HG03565 (cell line): Measurements from ENCODE around the gene TMED6.
"Not testable (repeated sequence)": the region's sequence is repeated elsewhere in the genome, so short reads cannot be mapped to it uniquely, and the experiment has no call there.

Experiments
- ATAC-seq: cut with Tn5 transposase; IDR thresholded peaks from one replicate; pipeline ENCODE4 v1.9.1; 2021; ENCODE audit warnings: mild to moderate bottlenecking, moderate library complexity; ENCODE audit not compliant: unreplicated experiment

Gene TMED6

DNA sequence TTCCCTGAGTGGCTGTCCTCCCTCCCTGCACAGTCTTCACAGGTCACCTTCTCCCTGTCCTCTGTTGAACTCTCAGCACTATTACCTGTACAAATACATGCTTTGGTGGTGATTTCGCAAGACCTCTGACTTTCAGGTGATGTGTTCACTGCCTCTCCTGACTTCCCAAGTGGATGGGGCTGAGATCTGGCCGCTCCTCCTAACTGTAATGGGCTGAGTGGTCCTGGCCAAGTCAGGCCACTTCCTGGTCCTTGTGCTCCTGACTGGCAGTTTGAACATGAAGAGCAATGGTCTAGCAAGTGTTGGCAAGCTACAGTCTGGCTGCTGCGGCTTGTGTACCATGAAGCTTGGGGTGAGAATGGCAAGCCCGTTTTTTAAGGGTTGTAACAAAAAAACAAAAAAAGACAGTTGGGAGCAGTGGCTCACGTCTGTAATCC, 11.7 kb upstream of the TMED6 start:
- ATAC-seq = no peak

DNA sequence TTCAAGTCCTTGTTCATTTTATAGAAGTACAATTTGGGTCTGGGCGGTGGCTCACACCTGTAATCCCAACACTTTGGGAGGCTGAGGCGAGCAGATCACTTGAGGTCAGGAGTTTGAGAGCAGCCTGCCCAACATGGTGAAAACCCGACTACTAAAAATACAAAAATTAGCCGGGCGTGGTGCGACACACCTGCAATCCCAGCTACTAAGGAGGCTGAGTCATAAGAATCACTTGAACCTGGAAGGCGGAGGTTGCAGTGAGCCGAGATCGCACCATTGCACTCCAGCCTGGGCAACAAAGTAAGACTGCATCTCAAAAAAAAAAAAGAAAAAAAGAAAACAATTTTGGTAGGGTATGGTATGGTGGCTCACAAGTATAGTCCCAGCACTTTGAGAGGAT, 8.5 kb upstream of the TMED6 start:
- ATAC-seq = not testable (repeated sequence)

DNA sequence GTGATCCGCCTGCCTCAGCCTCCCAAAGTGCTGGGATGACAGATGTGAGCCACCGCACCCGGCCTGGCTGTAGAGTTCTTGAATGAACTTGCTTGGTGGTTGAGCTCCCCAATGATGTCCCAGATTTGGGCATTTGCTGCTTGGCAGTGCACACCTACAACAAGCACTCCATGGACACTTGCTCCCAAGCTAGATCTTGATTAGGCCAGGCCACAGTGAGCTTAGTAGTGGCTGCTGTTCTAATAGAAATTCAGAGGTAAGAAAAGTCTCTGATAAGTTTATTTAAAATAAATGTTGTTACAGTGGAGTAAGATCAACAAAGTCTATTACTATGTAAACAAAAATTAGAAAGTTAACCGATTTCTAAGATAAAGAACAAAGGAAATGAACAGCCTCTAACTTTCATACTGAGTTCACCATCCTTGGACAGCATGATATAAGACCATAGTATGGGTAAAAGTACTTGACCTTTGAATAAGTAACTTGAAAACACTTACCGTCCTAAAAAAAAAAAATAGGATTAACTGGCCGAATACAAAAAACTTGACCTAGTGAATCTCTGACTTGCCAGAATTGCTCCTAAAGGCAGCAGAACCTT, 951 bp downstream of the TMED6 start:
- no peak for ATAC-seq

DNA sequence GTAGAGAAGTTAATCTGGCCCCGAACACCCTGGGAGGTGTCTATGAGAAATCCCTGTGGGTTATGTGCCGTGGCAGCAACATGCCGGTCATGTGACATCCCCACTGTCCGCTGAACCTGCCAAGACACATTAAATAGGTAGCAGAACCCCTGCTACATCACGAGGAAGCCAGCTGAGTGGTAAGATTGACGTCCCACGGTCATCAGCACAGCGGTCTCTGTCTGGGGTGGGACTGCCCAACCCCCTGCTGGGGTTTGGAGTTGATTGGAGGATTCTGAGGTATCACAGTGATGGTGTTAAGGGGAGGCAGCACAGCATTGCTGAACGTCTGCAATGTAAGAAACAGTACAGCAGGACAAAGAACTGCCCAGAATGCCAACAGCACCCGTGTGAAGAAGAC, 2.0 kb downstream of the TMED6 start:
- no peak for ATAC-seq

DNA sequence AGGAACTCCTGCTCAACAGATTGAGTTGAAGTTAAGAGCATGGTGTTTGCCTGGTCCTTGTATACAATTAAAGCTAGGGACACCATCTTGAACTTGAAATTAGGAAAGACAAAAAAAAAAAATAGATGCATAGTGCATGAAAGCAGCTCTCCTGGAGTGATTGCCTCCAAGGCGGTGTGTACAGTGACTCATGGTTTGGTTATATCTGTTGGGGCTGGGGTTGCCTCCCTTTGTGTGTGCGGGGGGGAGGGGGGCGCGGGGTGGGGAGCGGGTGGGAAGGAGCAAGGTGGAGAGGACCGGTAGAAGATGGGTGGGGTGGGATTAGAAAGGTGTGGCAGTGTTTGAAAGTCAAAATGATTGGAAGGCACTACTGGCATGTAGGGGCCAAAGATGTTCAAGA, 3.4 kb downstream of the TMED6 start:
- no peak for ATAC-seq

DNA sequence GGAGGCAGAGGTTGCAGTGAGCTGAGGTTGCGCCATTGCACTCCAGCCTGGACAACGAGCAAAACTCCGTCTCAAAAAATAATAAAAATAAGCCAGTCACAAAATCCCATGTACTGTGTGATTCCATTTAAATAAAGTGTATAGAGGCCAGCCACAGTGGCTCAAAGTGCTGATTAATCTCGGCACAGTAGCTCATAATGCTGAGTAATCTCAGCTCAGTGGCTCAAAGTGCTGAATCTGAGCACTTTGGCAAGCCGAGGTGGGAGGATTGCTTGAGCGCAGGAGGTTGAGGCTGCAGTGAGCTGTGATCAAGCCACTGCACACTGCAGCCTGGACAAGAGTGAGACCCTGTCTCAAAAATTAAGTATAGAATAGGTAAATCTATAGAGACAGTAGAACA, 4.9 kb downstream of the TMED6 start:
- no peak for ATAC-seq

DNA sequence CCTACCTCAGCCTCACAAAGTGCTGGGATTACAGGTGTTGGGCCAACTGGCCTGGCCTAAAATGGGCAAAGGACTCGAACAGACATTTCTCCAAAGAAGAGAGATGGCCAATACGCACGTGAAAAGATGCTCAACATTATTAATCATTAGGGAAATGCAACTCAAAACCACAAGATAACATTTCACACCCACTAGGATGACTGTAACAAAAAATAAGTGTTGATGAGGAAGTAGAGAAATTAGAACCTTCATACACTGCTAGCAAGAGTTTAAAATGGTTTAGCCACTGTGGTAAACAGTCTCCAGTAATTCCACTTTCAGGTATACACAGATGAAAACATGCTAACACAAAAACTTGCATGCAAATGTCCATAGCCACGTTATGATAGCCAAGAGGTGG, 5.7 kb downstream of the TMED6 start:
- ATAC-seq = no peak

DNA sequence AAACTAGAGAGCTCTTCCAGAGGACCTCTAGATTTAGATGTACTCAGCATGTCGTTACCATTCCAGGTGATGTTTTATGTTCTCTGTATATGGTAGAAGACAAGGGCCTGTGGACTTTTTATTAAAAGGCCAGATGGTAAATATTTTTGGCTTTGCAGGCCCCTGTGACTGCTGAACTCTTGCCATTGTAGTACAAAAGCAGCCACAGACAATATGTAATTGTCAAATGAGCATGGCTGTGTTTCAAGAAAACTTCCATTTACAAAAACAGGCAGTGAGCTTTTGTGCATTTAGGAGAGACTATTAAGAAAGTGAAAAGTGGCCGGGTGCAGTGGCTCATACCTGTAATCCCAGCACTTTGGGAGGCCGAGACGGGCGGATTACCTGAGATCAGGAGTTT, 7.4 kb downstream of the TMED6 start:
- no peak for ATAC-seq

DNA sequence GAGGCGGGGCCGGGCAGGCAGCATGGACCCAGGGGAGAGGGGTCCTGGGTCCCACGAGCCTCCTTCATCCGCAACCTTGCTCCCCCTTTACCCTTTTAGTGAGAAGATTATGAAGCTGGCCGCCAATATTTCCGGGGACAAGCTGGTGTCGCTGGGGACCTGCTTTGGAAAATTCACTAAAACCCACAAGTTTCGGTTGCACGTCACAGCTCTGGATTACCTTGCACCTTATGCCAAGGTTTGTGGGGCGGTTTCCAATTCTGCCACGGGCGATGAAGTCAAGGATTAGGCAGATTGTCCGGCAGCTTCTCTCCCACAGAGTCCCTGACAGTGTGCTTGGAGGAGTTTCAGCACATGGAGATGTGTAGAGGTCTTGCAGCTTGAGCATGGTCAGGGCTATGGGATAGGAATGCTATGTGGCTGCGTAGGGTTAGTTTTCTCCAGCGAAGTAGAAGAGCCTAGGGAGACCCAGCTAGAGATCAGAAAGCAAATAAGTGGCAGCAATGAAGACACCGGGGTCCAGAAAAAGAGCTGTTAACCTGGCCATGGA, 11.4 kb downstream of the TMED6 start:
- no peak for ATAC-seq

DNA sequence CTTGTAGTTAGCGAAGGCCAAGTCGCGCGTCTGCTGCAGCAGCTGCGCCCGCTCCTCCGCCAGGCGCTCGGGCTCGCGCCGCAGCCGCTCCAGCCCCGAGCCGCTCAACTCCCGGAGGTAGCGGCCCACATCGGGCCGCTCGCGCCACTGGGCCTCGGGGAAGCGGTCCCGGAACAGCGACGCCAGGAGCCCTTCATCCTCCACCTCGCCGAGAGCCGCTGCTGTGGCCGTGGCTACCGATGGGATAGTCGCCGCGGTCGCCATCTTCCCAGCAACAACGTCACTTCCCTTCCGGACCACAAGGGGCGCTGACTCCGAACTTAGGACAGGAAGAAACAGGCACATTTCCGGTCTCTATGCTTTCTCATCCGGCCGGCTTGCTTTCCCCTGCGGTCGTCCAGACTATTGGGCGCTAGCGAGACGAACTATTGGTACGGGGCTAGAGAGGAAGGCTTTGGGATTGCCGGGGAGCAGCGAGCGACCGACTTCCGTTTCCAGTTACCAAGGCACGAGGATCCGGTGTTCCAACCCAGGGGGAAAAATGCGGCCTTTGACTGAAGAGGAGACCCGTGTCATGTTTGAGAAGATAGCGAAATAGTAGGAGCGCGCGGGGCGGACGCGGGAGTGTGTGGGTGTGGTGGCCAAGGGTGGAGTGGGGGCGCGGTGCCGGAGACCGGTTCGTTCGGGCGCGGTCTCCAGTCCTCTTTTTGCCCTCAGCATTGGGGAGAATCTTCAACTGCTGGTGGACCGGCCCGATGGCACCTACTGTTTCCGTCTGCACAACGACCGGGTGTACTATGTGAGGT, 12.1 kb downstream of the TMED6 start, which contains the start of the genes COG8 and NIP7:
Gene COG8 (minus strand): TSS at position 276 of the 806 bp plus-strand sequence. CDS start 12 bp downstream, at position 264.
Gene NIP7 (plus strand): TSS at position 484 of the 806 bp plus-strand sequence. CDS start 58 bp downstream, at position 542.
- ATAC-seq = peak; percentile 80

DNA sequence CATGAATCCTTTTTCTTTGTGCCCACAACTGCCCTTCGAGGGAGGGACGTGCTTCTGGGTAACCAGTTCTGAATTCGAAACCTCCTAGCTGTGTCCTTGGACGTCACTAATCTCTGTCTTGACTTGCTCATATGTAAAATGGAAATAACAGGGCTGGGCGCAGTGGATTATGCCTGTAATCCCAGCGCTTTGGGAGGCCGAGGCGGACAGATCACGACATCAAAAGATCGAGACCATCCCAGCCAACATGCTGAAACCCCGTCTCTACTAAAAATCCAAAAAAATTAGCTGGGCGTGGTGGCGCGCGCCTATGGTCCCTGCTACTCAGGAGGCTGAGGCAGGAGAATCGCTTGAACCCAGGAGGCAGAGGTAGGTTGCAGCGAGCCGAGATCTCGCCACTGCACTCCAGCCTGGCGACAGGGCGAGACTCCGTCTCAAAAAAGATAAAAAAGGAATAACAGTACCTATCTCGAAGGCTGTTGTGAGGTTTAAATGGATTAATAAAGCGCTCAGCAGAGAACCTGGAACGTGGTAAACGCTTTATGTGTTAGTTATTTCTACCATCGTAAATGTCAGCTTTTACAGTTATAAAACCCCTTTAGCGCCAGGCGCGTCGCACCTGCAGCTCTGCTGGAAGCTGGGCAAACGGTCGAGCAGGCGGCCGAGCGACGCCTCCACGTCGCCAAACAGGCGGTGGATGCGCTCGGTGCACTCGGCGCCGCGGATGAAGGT, 12.9 kb downstream of the TMED6 start:
- no peak for ATAC-seq

DNA sequence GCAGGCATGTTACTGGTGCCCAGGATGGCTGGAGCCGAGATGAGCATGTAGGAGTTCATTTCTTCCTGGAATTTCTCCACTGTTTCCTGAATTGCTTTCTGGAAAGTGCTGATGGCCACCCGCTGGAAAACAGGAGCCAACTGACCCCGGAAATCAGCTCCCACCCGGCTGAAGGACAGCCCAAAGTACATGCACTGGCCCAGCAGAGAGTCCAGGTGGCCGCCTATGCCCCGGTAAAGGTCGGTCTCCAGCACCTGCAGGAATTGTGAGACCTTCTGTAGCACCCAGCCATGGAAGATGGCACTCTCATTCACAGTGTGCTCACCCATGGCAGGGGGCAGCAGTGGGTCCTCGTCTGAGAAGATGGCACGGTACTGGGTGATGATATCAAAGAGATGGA, 16.9 kb downstream of the TMED6 start:
- no peak for ATAC-seq

DNA sequence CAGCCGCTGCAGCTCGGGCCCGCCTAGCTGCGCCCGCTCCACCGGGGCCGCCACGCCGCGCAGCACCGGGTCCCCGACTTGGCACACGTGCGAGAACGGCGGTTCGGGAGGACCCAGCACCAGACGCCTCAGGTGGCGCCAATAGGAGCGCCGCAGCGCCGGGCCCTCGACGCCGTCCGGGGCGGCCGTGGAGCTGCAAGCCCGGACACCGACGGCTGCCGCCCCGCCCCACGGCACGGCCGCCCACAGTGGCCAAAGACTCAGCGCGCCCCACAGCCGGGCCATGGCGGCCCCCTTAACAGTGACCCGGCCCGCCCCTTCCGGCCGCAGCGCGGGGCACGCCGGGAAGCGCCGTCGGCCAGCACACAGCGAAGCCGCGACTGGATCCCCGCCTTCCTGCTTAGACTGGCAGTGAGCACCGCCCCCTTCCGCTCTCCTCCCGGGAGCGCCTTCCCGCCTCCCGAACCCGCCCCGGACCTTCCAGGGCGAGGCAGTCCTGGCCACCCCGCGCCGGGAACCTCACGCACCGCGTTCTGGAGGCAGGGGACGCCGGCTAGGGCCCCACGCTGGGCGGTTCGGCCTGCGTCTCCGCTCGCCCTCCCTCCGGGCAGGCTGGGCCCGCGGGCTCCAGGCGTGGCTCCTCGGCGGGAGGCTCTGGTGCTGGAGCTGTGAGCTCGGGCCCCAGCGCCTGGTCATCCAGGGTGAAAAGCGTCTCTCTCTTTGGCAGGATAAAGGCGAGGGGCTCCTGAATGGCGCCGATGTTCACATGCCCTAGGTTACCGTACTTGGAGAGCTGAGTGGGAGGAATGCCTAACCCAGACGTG, 21.1 kb downstream of the TMED6 start, which contains the start of gene PDF:
Gene PDF (minus strand): TSS at position 303 of the 824 bp plus-strand sequence. CDS start 18 bp downstream, at position 285.
- peak; percentile 82 for ATAC-seq

DNA sequence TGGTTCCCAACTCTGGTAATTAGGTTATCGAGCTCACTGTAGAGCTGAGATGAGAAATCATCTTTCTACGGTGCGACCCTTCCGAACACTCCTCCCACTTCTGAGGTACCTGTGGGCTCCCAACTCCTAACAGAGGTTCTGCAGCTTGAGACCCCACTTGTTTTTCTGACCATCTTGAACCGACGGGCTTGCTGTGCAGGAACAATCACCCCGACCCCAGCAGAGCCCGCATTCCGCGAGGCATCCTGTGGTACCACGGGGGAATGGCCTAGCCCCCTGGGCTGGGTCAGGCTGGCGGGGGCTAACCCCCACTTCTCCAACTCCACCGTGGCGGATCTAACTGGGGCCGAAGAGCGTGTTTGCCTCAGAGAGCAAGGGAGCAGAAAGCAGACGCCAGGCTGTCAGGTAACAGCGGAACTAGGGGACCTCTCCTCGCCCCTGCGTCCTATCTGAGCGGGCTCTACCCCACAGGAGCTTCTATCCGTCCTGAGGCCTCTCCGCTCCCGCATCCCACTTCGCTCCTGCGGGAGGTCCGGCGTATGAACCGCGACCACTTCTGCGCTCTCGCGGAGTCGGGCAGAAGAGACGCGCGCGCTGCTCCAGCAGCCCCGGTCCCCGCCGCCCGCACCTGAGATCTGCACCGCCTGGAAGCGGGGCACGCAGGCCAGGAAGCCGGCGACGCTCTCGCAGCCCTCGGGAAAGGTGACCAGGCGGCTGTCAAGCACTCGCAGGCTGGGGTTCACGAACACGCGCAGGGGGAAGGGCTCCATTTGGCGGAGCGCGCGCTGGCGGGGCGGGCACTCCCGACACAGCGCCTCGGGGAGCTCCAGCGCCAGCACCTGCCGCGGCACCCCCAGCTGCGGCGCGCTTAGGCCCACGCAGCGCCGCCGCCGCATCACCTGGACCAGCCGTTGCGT, 22.0 kb downstream of the TMED6 start:
- ATAC-seq = no peak

DNA sequence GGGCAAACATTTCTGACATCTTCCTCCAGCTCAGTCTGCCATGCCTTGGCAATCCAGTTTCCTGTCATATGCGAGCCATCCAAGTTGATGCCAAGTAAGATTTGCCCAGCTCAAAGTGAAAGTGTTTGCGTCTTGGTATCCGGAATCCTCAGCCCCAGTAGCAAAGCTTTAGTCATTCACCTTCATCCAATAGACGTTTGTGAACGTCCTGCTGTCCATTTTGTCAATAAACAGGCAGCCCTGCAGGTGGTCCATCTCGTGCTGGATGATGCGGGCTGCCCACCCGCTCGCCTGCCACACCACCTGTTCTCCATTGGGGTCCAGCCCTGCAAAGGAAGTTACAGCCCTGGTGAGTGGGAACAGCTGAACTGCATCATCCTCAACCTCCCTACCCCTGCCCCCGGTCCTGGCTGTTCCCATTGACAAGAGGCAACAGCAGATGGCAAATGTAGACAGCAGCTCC, 22.7 kb downstream of the TMED6 start:
- no peak for ATAC-seq

DNA sequence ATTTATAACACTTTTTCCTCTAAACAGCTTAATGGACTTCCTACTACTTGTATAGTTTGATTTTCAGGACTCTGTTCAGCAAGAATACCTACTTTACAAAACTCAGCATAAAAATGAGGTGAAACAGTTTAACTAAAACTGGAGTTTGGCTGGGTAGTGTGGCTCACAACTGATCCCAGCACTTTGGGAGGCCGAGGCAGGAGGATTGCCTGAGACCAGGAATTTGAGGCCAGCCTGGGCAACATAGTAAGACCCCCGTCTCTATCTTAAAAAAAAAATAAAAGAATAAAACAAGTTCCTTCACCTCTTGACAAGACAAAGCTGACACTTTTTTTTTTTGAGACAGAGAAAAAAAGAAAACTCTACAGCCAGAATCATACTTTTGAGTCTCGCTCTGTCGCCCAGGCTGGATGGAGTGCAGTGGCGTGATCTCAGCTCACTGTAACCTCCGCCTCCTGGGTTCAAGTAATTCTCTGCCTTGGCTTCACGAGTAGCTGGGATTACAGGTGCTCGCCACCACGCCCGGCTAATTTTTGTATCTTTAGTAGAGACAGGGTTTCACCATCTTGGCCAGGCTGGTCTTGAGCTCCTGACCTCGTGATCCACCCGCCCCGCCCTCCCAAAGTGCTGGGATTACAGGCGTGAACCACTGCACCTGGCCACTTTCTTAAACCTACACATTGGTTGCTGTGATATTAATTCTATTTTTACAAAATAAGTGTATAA, 23.8 kb downstream of the TMED6 start:
- no peak for ATAC-seq

DNA sequence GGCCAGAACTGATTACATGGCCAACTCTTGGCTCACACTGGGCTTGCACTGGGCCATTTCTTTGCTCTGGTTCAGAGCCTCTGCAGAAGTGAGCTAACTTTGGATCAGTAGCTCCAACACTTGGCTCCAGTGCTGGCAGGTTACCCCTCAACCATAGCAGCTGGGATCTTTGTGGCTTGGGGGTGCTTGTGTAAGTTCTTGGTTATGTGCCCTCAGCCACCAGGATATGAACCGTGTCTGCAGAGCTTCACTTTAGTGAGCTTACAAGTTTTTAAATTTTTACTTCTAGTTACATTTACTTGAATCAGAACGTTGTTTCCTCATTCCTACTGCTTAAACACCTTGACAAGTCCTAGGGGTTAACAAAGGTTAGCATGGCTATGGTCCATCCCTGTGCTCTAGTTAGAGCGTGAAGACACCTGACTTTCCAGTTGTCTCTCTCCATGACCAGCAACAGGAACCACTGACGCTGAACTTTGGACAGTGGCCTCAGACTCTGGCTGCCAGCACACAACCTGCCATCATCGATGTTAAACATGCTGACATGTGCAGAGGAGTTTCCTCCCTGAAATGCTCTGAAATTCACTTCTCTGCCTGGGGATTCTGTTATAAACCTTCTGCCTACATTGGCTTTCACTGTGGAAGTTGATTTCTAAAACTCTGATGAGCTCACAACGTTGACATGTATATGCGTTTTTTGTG, 25.3 kb downstream of the TMED6 start:
- no peak for ATAC-seq

DNA sequence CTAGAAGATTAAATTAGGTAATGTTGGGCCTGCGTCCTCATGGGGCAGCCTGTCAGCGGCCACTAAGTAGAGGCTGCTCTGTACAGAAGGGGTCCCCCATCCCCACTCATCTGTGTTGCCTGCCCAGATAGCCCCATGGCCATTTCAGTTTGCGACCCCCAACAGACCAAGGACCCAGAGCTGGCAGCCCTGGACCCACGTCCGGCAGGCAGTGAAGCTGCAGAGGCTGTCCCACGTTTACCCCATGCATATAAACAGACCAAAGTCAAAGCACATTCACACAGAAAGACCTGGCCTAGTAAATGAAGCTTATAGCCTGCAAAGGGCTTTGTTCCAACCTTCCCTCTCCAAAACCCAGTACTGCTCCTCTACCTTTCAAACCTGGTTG, 25.8 kb downstream of the TMED6 start:
- ATAC-seq = no peak
